Gastroesophageal sphincter (tissue), 4 donors: ENCODE measurements around the gene PDE4C. TPM values are rescaled to one million over a fixed set of nuclear protein-coding genes. Genes with fewer than 3 reads are reported as not detected.
A peak's percentile ranks its signal among the peaks of the same experiment; 100 is the strongest.

Experiments used
- ATAC-seq: fragments of 150-250 bp; one replicate; pipeline ENCODE4 v1.9.1; 2016; ENCODE audit warnings: mild to moderate bottlenecking, moderate library complexity
- H3K27ac ChIP-seq, 4 donors: fragments of 200-600 bp; sonication (generic) in 3 of 4; 1 replicate in 3 of 4; 2 replicates in 1 of 4; pipeline ENCODE4 v1.5.1; 2016 to 2019
- H3K27me3 ChIP-seq: fragments of 200-600 bp; sonication (generic); one replicate; pipeline ENCODE4 v1.5.1; 2019
- H3K36me3 ChIP-seq, 2 donors: fragments of 200-600 bp; sonication (generic); one replicate each; pipeline ENCODE4 v1.5.1; 2019; ENCODE audit warnings: control low read depth in 1 of 2
- H3K4me1 ChIP-seq, 3 donors: fragments of 200-600 bp; sonication (generic); 1 replicate in 2 of 3; 2 replicates in 1 of 3; pipeline ENCODE4 v1.5.1; 2016 to 2019; ENCODE audit warnings: control low read depth in 2 of 3
- H3K4me3 ChIP-seq, 2 donors: fragments of 200-600 bp; sonication (generic); one replicate each; pipeline ENCODE4 v1.5.1; 2019; ENCODE audit warnings: mild to moderate bottlenecking in 1 of 2, moderate library complexity in 1 of 2
- H3K9me3 ChIP-seq, 3 donors: fragments of 200-600 bp; sonication (generic); one replicate each; pipeline ENCODE4 v1.5.1; 2017 to 2019; ENCODE audit warnings: control low read depth in 2 of 3
- EP300 ChIP-seq: sonication (generic); formaldehyde crosslinking; IDR thresholded peaks from one replicate; pipeline ENCODE4 v1.6.1; 2017; ENCODE audit warnings: antibody characterized with exemption, mild to moderate bottlenecking
- POLR2A ChIP-seq, 2 donors: fragments of 450-650 bp; IDR thresholded peaks; one replicate each; pipeline ENCODE4 v1.6.1; 2017; ENCODE audit warnings: antibody characterized with exemption in 2 of 2, mild to moderate bottlenecking in 2 of 2, moderate library complexity in 1 of 2
- POLR2AphosphoS5 ChIP-seq: sonication (generic); formaldehyde crosslinking; IDR thresholded peaks from one replicate; pipeline ENCODE4 v1.6.1; 2017; ENCODE audit warnings: antibody characterized with exemption
- WGBS, 2 donors: methylation state at CpG; one replicate each; pipeline ENCODE4 v1.1.5; 2018; ENCODE audit warnings: low coverage in 1 of 2; 5-methylcytosine and 5-hydroxymethylcytosine counted together
- total RNA-seq, 4 donors: library from RNA; depleted of rRNA; stranded (reverse); fragments of >200 nt; gene quantifications; one replicate each; pipeline ENCODE4 v1.1.0, GENCODE V29; 2016
- TF ChIP-seq, protein P1 (sequence below), 4 experiments: fragments of 200-600 bp in 2 of 4; fragments of 450-650 bp in 2 of 4; sonication (generic) in 1 of 4; IDR thresholded peaks; one replicate each; pipeline ENCODE4 v1.5.1; 2017 to 2019; ENCODE audit warnings: antibody characterized with exemption in 4 of 4, mild to moderate bottlenecking in 2 of 4, moderate library complexity in 2 of 4

Gene PDE4C
- total RNA-seq, 4 donors from 2014 or later, result 0.35 to 2.3 (median 0.53) TPM

DNA sequence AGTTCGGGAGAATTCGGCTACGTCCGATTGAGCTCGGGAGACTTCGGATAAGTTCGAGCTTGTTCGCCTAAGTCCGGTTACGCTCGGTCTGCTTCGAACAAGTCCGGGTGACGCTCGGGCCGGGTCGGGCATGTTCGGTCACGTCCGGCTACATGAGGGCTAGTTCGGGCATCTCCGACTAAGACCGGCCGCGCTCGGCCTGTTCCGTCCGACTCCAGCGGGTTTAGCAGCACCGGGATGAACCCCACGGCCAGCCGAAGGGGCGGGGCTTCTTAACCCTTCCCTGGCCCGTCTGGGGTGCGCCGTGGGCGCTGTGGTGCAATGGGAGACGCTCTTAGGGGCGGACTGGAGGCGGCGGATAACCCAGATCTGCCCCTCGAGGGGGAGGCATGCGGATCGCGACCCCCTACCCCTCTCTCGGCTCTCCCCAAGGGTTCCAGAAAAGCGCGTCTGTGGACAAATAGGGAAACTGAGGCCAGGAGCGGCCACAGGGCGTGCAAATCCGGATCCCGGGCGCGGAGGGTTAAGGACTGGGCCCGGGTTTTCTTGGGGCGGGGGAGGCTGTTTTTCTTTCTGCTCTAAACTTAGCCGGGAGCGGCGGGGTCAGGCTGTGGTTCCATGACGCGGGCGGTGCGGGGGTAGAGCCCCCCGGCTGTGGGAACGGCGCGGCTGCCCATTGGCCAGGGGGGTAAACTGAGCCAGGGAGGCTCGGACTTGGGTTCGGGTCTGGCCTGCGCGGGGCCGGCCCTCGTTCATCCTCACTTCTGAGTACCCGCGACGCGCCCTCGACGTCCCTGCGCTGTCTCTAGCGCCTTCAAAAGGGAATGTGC, 1.5 kb downstream of the PDE4C start:
- 0% methylated on average over 1 to 3 of the region's 81 CpGs for WGBS, 2 donors
- TF ChIP-seq EP300 (no peak), POLR2AphosphoS5 (no peak), POLR2A (IDR thresholded peaks at IDR 0.05) (no peak)
- TF ChIP-seq, protein P1, sequence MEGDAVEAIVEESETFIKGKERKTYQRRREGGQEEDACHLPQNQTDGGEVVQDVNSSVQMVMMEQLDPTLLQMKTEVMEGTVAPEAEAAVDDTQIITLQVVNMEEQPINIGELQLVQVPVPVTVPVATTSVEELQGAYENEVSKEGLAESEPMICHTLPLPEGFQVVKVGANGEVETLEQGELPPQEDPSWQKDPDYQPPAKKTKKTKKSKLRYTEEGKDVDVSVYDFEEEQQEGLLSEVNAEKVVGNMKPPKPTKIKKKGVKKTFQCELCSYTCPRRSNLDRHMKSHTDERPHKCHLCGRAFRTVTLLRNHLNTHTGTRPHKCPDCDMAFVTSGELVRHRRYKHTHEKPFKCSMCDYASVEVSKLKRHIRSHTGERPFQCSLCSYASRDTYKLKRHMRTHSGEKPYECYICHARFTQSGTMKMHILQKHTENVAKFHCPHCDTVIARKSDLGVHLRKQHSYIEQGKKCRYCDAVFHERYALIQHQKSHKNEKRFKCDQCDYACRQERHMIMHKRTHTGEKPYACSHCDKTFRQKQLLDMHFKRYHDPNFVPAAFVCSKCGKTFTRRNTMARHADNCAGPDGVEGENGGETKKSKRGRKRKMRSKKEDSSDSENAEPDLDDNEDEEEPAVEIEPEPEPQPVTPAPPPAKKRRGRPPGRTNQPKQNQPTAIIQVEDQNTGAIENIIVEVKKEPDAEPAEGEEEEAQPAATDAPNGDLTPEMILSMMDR (IDR thresholded peaks at IDR 0.05), result no peak
- Histone ChIP-seq H3K4me1 (peaks cover 0 to 37% (median 16%) of the 10 kb centered on the region in 3 donors), H3K27ac (peak overlapping the region in 3 of 4 donors; percentile 31 to 65 (median 46)), H3K9me3 (no peaks in the 10 kb centered on the region), H3K4me3 (peak overlapping the region in 1 of 2 donors; percentile 48), H3K36me3 (no peaks in the 10 kb centered on the region), H3K27me3 (peaks cover 76% of the 10 kb centered on the region)
- peak; percentile 98 for ATAC-seq

DNA sequence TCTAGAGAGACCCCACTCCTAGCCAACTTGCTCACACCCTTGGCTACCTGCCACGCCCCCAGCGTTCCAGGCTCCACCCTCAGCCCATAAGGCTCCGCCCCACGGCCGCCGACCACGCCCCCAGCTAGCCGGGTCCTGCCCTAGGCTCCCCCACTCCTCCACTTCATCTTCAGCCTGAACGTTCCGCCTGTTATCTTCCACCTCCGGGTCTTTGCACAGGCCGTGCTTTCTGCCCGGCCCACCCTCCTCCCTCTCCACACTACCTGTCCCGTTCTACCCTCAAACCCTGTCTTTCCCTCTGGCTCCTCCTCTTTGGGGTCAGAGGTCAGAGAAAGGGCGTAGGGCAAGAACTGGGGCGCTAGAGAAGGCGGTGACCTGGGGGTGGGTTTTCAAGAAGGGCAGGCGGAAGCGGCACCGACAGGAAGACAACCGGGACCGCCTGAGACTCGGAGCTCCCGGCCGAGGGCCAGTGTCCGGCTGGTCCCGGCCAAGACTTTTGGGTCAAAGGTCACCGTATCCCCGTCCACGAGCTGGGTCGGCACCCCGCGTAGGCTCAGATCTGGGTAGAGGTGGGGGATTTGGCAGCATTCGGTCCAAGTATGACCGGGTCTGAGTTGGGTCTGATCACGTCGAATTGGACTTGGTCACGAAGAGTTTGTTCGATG, 2.2 kb downstream of the PDE4C start:
- H3K27me3 ChIP-seq, result peaks cover 69% of the 10 kb centered on the region
- ATAC-seq, result no peak
- peak overlapping the region; percentile 18 to 48 for H3K4me3 ChIP-seq
- H3K9me3 ChIP-seq, result no peaks in the 10 kb centered on the region
- H3K36me3 ChIP-seq, result no peaks in the 10 kb centered on the region
- H3K4me1 ChIP-seq, result peaks cover 0 to 37% (median 16%) of the 10 kb centered on the region in 3 donors
- WGBS, 2 donors, result 7 to 10% methylated on average over 17 to 25 of the region's 39 CpGs
- peak overlapping the region in 3 of 4 donors; percentile 31 to 54 (median 46) for H3K27ac ChIP-seq
- TF ChIP-seq POLR2AphosphoS5 (no peak), EP300 (no peak), POLR2A (IDR thresholded peaks at IDR 0.05) (no peak)
- TF ChIP-seq, protein P1 (IDR thresholded peaks at IDR 0.05), result no peak

DNA sequence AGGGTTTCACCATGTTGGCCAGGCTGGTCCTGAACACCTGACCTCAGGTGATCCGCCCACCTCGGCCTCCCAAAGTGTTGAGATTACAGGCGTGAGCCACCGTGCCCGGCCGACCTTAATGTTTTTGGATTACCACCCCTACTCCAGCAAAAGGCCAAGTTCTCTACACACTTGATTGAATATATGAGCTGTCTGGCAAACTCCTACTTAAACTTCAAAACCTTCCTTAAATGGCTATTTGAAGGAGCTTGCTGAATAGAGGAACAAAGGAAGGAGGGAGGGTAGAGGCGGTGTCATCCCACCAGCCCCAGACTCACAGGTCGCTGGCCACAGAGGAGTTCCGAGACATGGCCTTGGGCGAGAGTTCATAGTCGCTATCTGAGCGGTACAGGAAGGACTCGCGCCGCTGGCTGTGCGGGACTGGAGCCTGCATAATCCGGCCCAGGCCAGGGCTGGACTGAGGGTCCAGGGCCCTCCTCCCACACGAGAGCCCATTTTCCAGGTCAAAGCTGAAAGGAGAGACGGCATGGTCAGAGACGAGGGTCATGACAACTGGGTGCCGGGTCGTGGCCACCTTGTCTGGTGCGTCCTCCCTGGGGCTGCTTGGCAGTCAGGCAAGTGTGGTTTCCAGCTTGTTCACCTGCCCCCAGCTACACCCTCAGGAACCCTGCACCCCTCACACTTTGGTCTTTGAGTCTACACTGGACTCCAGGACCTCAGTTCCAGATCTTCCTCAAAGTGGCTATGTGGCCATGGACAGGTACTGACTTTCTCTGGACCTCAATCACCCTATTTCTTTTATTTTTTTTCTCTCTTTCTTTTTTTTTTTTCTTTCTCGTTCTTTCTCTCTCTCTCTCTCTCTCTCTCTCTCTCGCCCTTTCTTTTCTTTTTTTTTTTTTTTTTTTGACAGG, 4.2 kb downstream of the PDE4C start:
- TF ChIP-seq EP300 (no peak), POLR2AphosphoS5 (no peak), POLR2A (IDR thresholded peaks at IDR 0.05) (no peak)
- TF ChIP-seq, protein P1 (IDR thresholded peaks at IDR 0.05), result no peak
- Histone ChIP-seq H3K4me1 (peaks cover 0 to 37% (median 16%) of the 10 kb centered on the region in 3 donors), H3K27ac (no peak overlapping the region), H3K9me3 (no peaks in the 10 kb centered on the region), H3K36me3 (no peaks in the 10 kb centered on the region), H3K27me3 (peaks cover 50% of the 10 kb centered on the region), H3K4me3 (no peak overlapping the region)
- no peak for ATAC-seq
- 75 to 82% methylated on average over 4 to 8 of the region's 25 CpGs for WGBS, 2 donors

DNA sequence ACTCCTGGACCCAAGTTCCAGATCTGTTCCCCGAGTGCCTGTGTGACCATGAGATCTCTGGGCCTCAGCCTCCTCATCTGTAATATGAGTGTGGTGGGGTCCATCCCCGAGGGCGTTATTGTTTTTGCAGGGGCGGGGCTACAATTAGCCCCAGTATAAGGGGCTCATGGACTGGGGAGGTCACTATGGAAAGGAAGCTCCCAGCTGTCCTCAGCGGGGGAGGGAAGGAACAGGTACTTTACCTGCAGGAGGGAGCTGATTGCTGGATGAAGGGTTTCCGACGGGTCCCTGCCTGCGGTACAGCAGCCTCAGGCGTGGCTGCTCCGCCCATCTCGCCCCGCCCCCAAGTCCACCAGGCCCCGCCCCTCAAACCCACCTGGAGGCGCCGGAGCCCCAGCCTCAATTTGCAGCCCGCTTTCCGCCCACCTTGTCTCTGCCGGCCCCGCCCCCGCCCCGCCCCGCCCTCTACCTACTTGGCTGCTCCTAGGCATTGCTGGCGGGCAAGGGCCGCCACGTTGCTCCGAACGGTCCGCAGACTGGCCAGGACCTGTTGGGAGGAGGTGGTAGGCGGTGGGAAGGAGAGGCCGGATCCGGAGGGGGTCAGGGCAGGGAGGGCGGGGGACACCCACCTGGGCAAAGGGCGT, 5.5 kb downstream of the PDE4C start:
- ATAC-seq, result no peak
- WGBS, 2 donors, result 33% methylated on average over 1 of the region's 33 CpGs; no CpG with 5 or more reads in 1 of the 2 donors
- H3K36me3 ChIP-seq, result no peaks in the 10 kb centered on the region
- TF ChIP-seq, protein P1 (IDR thresholded peaks at IDR 0.05), result no peak
- TF ChIP-seq POLR2A (IDR thresholded peaks at IDR 0.05) (no peak), POLR2AphosphoS5 (no peak), EP300 (no peak)
- H3K9me3 ChIP-seq, result no peaks in the 10 kb centered on the region
- no peak overlapping the region for H3K27ac ChIP-seq
- peaks cover 0 to 30% (median 10%) of the 10 kb centered on the region in 3 donors for H3K4me1 ChIP-seq
- H3K4me3 ChIP-seq, result no peak overlapping the region
- peaks cover 36% of the 10 kb centered on the region for H3K27me3 ChIP-seq
